HEK293 (cell line): ENCODE results near the gene MAML2.

Source experiments
- CTCF ChIA-PET: fragments of 350-600 bp; formaldehyde crosslinking; extraction: SDS; loops from one replicate; lab custom pipeline; 2021; ENCODE audit warnings: antibody characterized with exemption; lab: Yijun Ruan, JAX
- POLR2A ChIA-PET: fragments of 300-600 bp; formaldehyde crosslinking; extraction: SDS; loops from one replicate; lab custom pipeline; 2020; ENCODE audit warnings: antibody characterized with exemption, inconsistent platforms; lab: Yijun Ruan, JAX
- H3K27ac ChIP-seq: fragments of 200-500 bp; sonication (Bioruptor generic); 2 replicates; pipeline ENCODE4 v1.5.1; 2014; ENCODE audit warnings: low read depth, low read length, control low read depth, inconsistent platforms; ENCODE audit errors: extremely low read depth
- H3K36me3 ChIP-seq, 2 experiments: fragments of 200-500 bp in 1 of 2; sonication (Bioruptor generic) in 1 of 2; 1 replicate in 1 of 2; 2 replicates in 1 of 2; pipeline ENCODE4 v1.5.1; 2014 to 2017; ENCODE audit warnings: inconsistent platforms in 2 of 2, low read length in 2 of 2; ENCODE audit not compliant: control insufficient read depth in 2 of 2, insufficient read depth in 1 of 2
- H3K4me1 ChIP-seq: fragments of 200-500 bp; sonication (Bioruptor generic); 2 replicates; pipeline ENCODE4 v1.5.1; 2014; ENCODE audit warnings: mild to moderate bottlenecking, low read length, inconsistent platforms; ENCODE audit not compliant: control insufficient read depth, insufficient read depth
- H3K4me3 ChIP-seq: 2 replicates; pipeline ENCODE4 v1.5.1; 2011; ENCODE audit warnings: low read depth, mild to moderate bottlenecking, control low read depth, low read length, moderate library complexity
- H3K9me3 ChIP-seq: fragments of 200-500 bp; sonication (Bioruptor generic); 2 replicates; pipeline ENCODE4 v1.5.1; 2014; ENCODE audit warnings: low read depth, low read length, inconsistent platforms; ENCODE audit not compliant: control insufficient read depth, insufficient read depth
- PRDM4 ChIP-seq: fragments of 450-650 bp; formaldehyde crosslinking; IDR thresholded peaks from 2 replicates; pipeline ENCODE4 v1.5.1; 2017; ENCODE audit warnings: missing biosample characterization, missing genetic modification characterization
- SP7 ChIP-seq: fragments of 450-650 bp; formaldehyde crosslinking; IDR thresholded peaks from 2 replicates; pipeline ENCODE4 v1.5.1; 2016; ENCODE audit warnings: missing biosample characterization, missing genetic modification characterization
- ZBTB20 ChIP-seq: fragments of 450-650 bp; formaldehyde crosslinking; IDR thresholded peaks from 2 replicates; pipeline ENCODE4 v1.5.1; 2016; ENCODE audit warnings: missing biosample characterization, missing genetic modification characterization
- ZNF184 ChIP-seq: fragments of 450-650 bp; IDR thresholded peaks from 2 replicates; pipeline ENCODE4 v1.5.1; 2018; ENCODE audit warnings: missing biosample characterization, mild to moderate bottlenecking, missing genetic modification characterization
- ZNF280D ChIP-seq: fragments of 450-650 bp; formaldehyde crosslinking; IDR thresholded peaks from 2 replicates; pipeline ENCODE4 v1.5.1; 2016; ENCODE audit warnings: missing biosample characterization, missing genetic modification characterization
- ZNF335 ChIP-seq: fragments of 450-650 bp; formaldehyde crosslinking; conservative IDR thresholded peaks from 2 replicates; pipeline ENCODE4 v1.5.1; 2016; ENCODE audit warnings: missing biosample characterization, missing genetic modification characterization
- ZNF341 ChIP-seq: fragments of 450-650 bp; formaldehyde crosslinking; IDR thresholded peaks from 2 replicates; pipeline ENCODE4; 2016; ENCODE audit warnings: low read depth, missing biosample characterization, missing genetic modification characterization
- ZNF398 ChIP-seq: fragments of 450-650 bp; formaldehyde crosslinking; IDR thresholded peaks from 2 replicates; pipeline ENCODE4 v1.5.1; 2017; ENCODE audit warnings: missing biosample characterization, missing genetic modification characterization
- ZNF776 ChIP-seq: fragments of 450-650 bp; formaldehyde crosslinking; IDR thresholded peaks from 2 replicates; pipeline ENCODE4 v1.5.0; 2017; ENCODE audit warnings: missing biosample characterization, missing genetic modification characterization, borderline replicate concordance
- ZNF837 ChIP-seq: fragments of 450-650 bp; formaldehyde crosslinking; IDR thresholded peaks from 2 replicates; pipeline ENCODE4 v1.5.1; 2016; ENCODE audit warnings: missing biosample characterization, missing genetic modification characterization
- ZSCAN30 ChIP-seq: fragments of 450-650 bp; IDR thresholded peaks from 2 replicates; pipeline ENCODE4 v1.5.1; 2018; ENCODE audit warnings: missing biosample characterization, mild to moderate bottlenecking, missing genetic modification characterization, moderate library complexity
- ZSCAN4 ChIP-seq: fragments of 450-650 bp; formaldehyde crosslinking; IDR thresholded peaks from 2 replicates; pipeline ENCODE4 v1.5.1; 2017; ENCODE audit warnings: missing biosample characterization, missing genetic modification characterization

MAML2 gene

GRCh38 chr11:96254087-96254486 is 88.9 kb downstream of the MAML2 start:
- no peak for TF ChIP-seq ZNF184
- Histone ChIP-seq H3K36me3 (no peaks in the 10 kb centered on the region), H3K4me3 (no peak overlapping the region), H3K27ac (no peak overlapping the region), H3K4me1 (no peaks in the 10 kb centered on the region), H3K9me3 (no peaks in the 10 kb centered on the region)
- POLR2A ChIA-PET, result interaction anchor here (0.6 kb wide), 1 partner anchor 463 kb away, joined by 3 read pairs; no protein-coding TSS in a partner anchor
- CTCF ChIA-PET, result no interaction called here

GRCh38 chr11:96246718-96247552 is 96.1 kb downstream of the MAML2 start:
- CTCF ChIA-PET, result no interaction called here
- POLR2A ChIA-PET, result no interaction called here
- H3K4me3 ChIP-seq, result no peak overlapping the region

More at GRCh38 chr11:96246718-96247552, 96.1 kb downstream of the MAML2 start:
- no peaks in the 10 kb centered on the region for H3K36me3 ChIP-seq
- TF ChIP-seq PRDM4 (tag by site-specific recombination) (no peak), ZNF335 (tag by site-specific recombination) (peak; percentile 42), ZNF837 (no peak), SP7 (tag by site-specific recombination) (peak; percentile 56), ZNF341 (tag by site-specific recombination) (peak; percentile 31; the same call in 1 of the 2 replicates), ZNF398 (tag by site-specific recombination) (no peak), ZBTB20 (tag by site-specific recombination) (peak; percentile 23; the same call in 1 of the 2 replicates), ZSCAN30 (tag by site-specific recombination) (no peak), ZSCAN4 (tag by site-specific recombination) (no peak), ZNF280D (tag by site-specific recombination) (no peak), ZNF776 (tag by site-specific recombination) (no peak)
- no peak overlapping the region for H3K27ac ChIP-seq
- H3K9me3 ChIP-seq, result no peaks in the 10 kb centered on the region
- H3K4me1 ChIP-seq, result no peaks in the 10 kb centered on the region
